KMS-11 (cell line): ENCODE data around the gene FAM168A.

Experiments
- H2AFZ ChIP-seq: fragments of 200-600 bp; sonication (generic); 2 replicates; pipeline ENCODE4 v1.6.1; 2016; ENCODE audit warnings: antibody characterized with exemption, mixed run types, low read depth
- H3K27ac ChIP-seq: fragments of 200-600 bp; sonication (generic); 2 replicates; pipeline ENCODE4 v1.6.1; 2016; ENCODE audit warnings: mild to moderate bottlenecking, mixed run types
- H3K27me3 ChIP-seq: fragments of 200-600 bp; sonication (generic); 2 replicates; pipeline ENCODE4 v1.6.1; 2017; ENCODE audit warnings: mild to moderate bottlenecking, low read depth, mixed run types, moderate library complexity; ENCODE audit not compliant: insufficient read depth
- H3K36me3 ChIP-seq: fragments of 200-600 bp; sonication (generic); 2 replicates; pipeline ENCODE4 v1.6.1; 2017; ENCODE audit warnings: mild to moderate bottlenecking, mixed run types; ENCODE audit not compliant: insufficient read depth
- H3K4me1 ChIP-seq: fragments of 200-600 bp; sonication (generic); 2 replicates; pipeline ENCODE4 v1.6.1; 2016; ENCODE audit warnings: mild to moderate bottlenecking, low read depth, mixed run types; ENCODE audit not compliant: poor library complexity, severe bottlenecking
- H3K4me2 ChIP-seq: fragments of 200-600 bp; sonication (generic); 2 replicates; pipeline ENCODE4 v1.7.0; 2016; ENCODE audit warnings: mild to moderate bottlenecking, mixed run types
- H3K4me3 ChIP-seq: fragments of 200-600 bp; sonication (generic); IDR thresholded peaks from 2 replicates; pipeline ENCODE4 v1.6.1; 2017; ENCODE audit warnings: low read depth, low read length, mixed read lengths; ENCODE audit not compliant: insufficient read depth
- H3K79me2 ChIP-seq: fragments of 200-600 bp; sonication (generic); 2 replicates; pipeline ENCODE4 v1.6.1; 2016; ENCODE audit warnings: low read depth, mixed run types; ENCODE audit not compliant: insufficient read depth
- H3K9ac ChIP-seq: fragments of 200-600 bp; sonication (generic); 2 replicates; pipeline ENCODE4 v1.6.1; 2016; ENCODE audit warnings: mild to moderate bottlenecking, mixed run types
- H4K20me1 ChIP-seq: fragments of 200-600 bp; sonication (generic); 2 replicates; pipeline ENCODE4 v1.6.1; 2016; ENCODE audit warnings: mild to moderate bottlenecking, mixed run types; ENCODE audit not compliant: insufficient read depth
- CTCF ChIP-seq: fragments of 200-600 bp; sonication (generic); conservative IDR thresholded peaks from 2 replicates; pipeline ENCODE4 v1.6.1; 2017; ENCODE audit warnings: low read depth, mild to moderate bottlenecking, antibody characterized with exemption, low read length, moderate library complexity, mixed read lengths

The FAM168A gene

DNA sequence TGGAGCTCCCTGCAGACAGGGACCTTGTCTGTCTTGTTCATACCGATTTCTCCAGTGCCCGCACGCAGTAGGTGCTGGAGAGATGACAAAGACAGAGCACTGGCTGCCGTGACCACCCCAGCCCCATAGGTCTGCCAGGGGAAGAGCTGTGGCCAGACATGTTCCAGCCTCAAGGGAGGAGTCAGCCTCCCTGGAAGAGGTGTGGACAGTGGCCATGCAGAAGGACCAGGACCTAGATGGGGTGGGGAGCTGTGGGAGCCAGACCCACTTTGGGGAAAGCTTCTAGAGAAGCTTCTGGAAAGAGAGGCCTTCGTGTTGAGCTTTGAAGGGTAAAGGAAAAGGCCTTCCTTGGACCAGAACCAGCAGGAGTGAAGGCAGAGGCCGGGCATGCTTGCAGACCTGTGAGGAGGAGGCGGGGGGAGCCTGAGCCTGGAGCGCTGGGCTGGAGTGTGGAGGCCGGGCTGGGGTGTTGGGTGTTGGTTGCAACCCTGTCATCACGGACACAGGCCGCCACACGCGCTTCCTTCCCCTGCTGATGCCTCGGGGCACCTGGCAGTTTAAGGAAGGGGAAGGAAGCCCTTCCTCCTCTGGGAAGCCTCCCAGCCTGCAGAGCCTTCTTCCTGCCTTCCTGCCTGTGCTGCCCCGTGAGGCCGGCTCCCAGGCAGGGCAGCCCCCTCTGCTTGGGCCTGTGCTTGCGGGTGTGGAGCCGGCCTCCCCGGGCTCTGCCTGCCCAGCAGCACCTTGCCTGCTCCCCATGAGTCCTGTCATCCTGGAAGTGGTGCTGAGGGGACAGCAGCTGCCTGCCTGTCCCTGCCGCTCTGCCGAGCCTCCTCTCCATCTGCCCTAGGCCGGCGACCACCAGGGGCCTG, 209.4 kb downstream of the FAM168A start:
- no peak overlapping the region for H3K4me3 ChIP-seq
- no peak for TF ChIP-seq CTCF
- no peak overlapping the region for H2AFZ ChIP-seq
- H3K9ac ChIP-seq, result no peak overlapping the region
- H3K4me2 ChIP-seq, result no peak overlapping the region
- no peaks in the 10 kb centered on the region for H4K20me1 ChIP-seq
- H3K4me1 ChIP-seq, result peaks cover 39% of the 10 kb centered on the region
- H3K27ac ChIP-seq, result no peak overlapping the region
- H3K79me2 ChIP-seq, result peaks cover 15% of the 10 kb centered on the region; the same call in 1 of the 2 replicates
- no peaks in the 10 kb centered on the region for H3K36me3 ChIP-seq
- no peaks in the 10 kb centered on the region for H3K27me3 ChIP-seq

GRCh38 chr11:73387594-73388264, 210.2 kb downstream of the FAM168A start:
- peaks cover 46% of the 10 kb centered on the region for H3K4me1 ChIP-seq
- H3K36me3 ChIP-seq, result no peaks in the 10 kb centered on the region
- H3K9ac ChIP-seq, result no peak overlapping the region
- no peak overlapping the region for H2AFZ ChIP-seq
- TF ChIP-seq CTCF, result no peak
- H3K4me2 ChIP-seq, result no peak overlapping the region
- H4K20me1 ChIP-seq, result no peaks in the 10 kb centered on the region
- H3K27me3 ChIP-seq, result no peaks in the 10 kb centered on the region
- H3K79me2 ChIP-seq, result peaks cover 15% of the 10 kb centered on the region; the same call in 1 of the 2 replicates
- no peak overlapping the region for H3K27ac ChIP-seq
- H3K4me3 ChIP-seq, result no peak overlapping the region

- no peak for TF ChIP-seq CTCF
- Histone ChIP-seq H3K4me1 (peaks cover 56% of the 10 kb centered on the region), H3K79me2 (peaks cover 15% of the 10 kb centered on the region; the same call in 1 of the 2 replicates), H2AFZ (no peak overlapping the region), H3K36me3 (no peaks in the 10 kb centered on the region), H3K27me3 (no peaks in the 10 kb centered on the region), H3K27ac (no peak overlapping the region), H3K9ac (no peak overlapping the region), H3K4me3 (no peak overlapping the region), H3K4me2 (no peak overlapping the region; the same call in 1 of the 2 replicates), H4K20me1 (no peaks in the 10 kb centered on the region)
Observed at GRCh38 chr11:73386546-73386945, 211.4 kb downstream of the FAM168A start.

DNA sequence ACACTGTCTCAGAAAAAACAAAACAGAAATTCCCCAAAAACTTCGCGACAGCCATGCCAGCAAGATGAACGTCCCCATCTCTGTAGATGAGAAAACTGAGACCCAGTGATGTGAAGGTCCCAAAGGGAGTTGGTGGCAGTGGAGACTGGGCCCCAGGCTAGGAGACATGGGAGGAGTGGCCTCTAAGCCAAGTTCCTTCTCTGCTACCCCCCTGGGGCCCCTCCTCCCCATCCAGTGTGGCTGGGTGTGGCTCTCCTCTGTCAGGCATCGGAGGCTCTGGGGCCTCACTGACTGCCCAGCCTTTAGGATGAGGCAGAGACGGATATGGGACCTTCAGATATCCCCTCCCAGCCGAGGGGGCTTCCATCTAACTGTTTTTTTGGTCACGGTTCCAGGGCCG, 211.9 kb downstream of the FAM168A start:
- Histone ChIP-seq H3K27ac (no peak overlapping the region), H3K27me3 (no peaks in the 10 kb centered on the region), H3K4me1 (peaks cover 56% of the 10 kb centered on the region), H3K79me2 (peaks cover 15% of the 10 kb centered on the region; the same call in 1 of the 2 replicates), H3K4me3 (no peak overlapping the region), H3K36me3 (no peaks in the 10 kb centered on the region), H4K20me1 (no peaks in the 10 kb centered on the region), H3K4me2 (no peak overlapping the region), H3K9ac (no peak overlapping the region), H2AFZ (no peak overlapping the region)
- no peak for TF ChIP-seq CTCF
